GM13977 (cell line): ENCODE data around the gene TSKS.

ENCODE experiments used
- DNase-seq: peaks from one replicate; pipeline ENCODE4 v3.0.0; 2012; ENCODE audit warnings: low spot score
- CTCF ChIP-seq: IDR thresholded peaks from 2 replicates; pipeline ENCODE4 v1.5.1; 2012; ENCODE audit warnings: mild to moderate bottlenecking, control low read depth; ENCODE audit not compliant: insufficient read depth; ENCODE audit errors: extremely low read depth, missing control alignments
- in situ Hi-C: fragments of 300-500 bp; cut with MboI; formaldehyde crosslinking; loops from one replicate; pipeline ENCODE4 v1.12.0; 2022; ENCODE audit warnings: low sequenced_read_pairs, low pct_unique_long_range_greater_than_20kb, mixed read lengths, inconsistent platforms; ENCODE audit not compliant: unreplicated experiment

The TSKS gene

GRCh38 chr19:49700563-49700962 is 62.5 kb downstream of the TSKS start:
- DNase-seq = no peak
- no peak for TF ChIP-seq CTCF
- in situ Hi-C loops = no loop called here

DNA sequence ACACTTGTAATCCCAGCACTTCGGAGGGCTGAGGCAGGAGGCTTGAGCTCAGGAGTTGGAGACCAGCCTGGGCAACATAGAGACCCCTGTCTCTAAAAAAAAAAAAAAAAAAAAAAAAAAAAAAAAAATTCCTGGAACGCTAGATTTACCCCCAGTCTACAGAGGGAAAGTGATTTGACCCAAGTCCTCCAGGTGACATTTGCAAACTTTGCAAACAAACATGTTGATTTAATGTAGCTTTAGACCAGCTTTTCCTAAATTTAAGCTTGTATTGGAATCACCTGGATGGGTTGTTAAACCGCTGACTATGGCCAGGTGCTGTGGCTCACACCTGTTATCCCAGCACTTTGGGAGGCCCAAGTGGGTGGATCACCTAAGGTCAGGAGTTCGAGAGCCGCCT is 63.7 kb downstream of the TSKS start:
- no peak for TF ChIP-seq CTCF
- in situ Hi-C loops = no loop called here
- DNase-seq = no peak

DNA sequence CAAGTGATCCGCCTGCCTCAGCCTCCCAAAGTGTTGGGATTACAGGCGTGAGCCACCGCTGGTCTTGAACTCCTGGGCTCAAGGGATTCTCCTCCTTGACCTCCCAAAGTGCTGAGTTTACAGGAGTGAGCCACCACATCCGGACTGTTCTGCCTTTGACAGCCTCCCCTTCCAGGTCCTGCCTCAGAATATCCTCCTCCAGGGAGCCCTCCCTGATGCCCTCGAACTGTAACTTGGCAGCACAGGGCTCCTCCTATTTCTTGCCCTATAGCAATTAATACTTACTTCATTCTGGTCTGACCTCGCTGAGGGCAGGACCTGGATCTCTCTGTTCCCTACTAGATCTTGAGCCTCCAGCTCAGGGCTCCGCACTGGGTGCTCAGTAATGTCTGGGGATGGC is 66.2 kb downstream of the TSKS start:
- no peak for TF ChIP-seq CTCF
- no peak for DNase-seq
- in situ Hi-C loops = no loop called here

GRCh38 chr19:49696115-49696514 is 67.0 kb downstream of the TSKS start:
- TF ChIP-seq CTCF = no peak
- in situ Hi-C loops = no loop called here
- no peak for DNase-seq

- in situ Hi-C loops = no loop called here
- no peak for TF ChIP-seq CTCF
Observed at GRCh38 chr19:49692147-49692506, 71.0 kb downstream of the TSKS start.

DNA sequence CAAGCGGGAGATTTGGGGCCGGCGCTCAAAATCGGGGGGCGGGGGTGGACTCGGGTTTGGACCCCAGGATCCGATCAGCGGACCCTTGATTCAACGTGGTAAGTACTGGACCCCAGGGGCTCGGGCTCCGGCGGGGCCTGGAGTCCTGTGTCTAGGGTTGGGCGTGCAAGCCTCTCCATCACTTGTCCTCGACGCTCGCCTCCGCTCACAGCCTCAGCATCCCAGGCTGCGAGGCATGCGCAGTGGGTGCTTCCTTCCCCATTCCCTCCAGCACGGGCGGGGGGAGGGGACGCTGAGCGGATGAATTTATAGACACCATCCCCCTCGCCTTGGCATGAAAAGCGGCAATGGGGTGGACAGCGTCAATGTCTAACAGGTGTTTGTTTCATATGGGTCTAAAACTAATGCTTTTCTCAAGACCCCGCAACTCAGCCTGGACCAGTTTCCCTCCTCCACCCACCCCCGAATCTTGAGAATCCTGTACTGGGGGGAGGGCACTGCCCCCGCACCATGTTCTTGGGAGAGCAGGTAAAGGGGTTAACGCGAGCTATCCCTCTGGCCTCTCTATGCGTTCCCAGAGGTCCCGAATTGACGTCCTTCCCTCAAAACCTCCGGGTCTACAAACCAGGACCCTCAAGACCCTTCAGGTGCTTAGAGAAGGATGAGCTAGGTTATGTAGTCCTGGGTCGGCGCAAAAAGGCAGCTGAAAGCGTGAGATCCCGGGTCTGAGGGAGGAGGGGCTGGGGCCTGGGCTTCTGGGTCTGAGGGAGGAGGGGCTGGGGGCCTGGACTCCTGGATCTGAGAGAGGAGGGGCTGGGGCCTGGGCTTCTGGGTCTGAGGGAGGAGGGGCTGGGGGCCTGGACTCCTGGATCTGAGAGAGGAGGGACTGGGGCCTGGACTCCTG is 71.6 kb downstream of the TSKS start:
- DNase-seq = peak; percentile 66
- no peak for TF ChIP-seq CTCF
- in situ Hi-C loops = no loop called here

More at GRCh38 chr19:49692147-49692506, 71.0 kb downstream of the TSKS start:
- no peak for DNase-seq
